HG03342 (cell line): ENCODE data around the gene SFMBT1.
"Not testable (repeated sequence)": the region's sequence is repeated elsewhere in the genome, so short reads cannot be mapped to it uniquely, and the experiment has no call there.

Experiments used
- ATAC-seq: cut with Tn5 transposase; IDR thresholded peaks from one replicate; pipeline ENCODE4 v1.9.1; 2021; ENCODE audit warnings: mild to moderate bottlenecking, moderate library complexity; ENCODE audit not compliant: unreplicated experiment

SFMBT1 gene

GRCh38 chr3:53039376-53039752 is 6.5 kb downstream of the SFMBT1 start:
- no peak for ATAC-seq

DNA sequence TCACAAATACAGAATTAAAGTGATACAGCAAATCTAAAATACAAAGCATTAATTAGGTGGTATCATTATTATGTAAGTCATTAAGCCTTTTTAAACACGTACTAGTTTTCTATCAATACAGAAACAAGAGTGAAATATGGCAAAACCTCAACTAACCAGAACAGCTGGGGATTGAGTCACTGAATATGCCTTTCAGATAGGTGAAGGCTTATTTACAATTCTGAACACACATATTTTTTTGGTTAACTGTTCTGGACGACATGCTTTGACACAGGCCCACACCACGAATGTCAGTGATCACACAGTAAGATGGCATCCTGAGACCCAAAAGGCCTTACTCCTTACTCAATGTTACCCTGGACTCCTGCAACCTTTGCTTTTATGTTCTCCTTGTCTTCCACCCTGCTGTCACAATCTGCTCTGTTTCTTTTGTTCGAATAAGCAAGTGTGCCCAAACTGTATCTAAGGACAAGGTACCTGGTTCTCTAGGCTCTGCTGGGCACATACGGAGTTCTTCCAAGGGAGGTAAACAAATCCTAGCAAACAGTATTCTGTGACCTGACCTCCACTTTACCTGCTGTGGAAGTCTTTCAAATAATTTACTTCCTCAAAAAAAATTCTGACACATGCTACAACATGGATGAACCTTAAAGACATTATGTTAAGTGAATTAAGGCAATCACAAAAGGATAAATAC is 7.0 kb downstream of the SFMBT1 start:
- no peak for ATAC-seq

DNA sequence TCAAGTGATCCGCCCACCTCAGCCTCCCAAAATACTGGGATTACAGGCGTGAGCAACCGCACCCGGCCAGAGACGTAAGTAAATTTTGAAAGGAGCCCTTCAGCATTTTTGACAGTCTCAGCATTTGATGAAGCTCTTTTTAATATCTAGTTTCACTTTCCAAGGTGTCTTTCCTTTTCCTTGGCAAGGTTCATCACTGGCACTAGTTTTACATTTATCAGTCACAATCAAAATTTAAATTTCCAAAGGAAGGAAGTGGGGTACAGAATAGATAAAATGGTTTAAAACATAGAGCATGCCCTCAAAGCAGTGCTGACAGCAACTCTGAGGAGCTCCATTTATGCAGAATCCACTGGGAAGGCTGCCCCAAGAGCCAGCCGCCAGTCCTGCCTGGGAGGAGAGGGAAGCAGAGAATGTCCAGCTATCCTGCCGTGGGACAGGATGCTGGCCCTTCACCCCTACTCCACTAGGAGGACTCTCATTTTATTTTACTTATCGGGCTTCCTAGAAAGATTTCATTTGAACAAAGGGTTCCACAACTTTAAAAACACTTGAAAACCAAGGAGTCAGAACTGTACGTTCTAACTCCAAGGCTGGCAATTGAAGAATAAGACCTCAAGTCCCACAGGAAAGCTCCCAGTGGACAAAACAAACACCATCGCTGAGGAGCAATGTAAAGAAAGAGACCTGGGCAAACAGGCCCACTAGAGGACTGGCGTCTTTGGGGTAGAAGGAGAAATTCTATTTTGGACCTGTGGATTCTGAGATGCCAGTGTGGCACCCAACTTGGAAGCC is 9.9 kb downstream of the SFMBT1 start:
- no peak for ATAC-seq

DNA sequence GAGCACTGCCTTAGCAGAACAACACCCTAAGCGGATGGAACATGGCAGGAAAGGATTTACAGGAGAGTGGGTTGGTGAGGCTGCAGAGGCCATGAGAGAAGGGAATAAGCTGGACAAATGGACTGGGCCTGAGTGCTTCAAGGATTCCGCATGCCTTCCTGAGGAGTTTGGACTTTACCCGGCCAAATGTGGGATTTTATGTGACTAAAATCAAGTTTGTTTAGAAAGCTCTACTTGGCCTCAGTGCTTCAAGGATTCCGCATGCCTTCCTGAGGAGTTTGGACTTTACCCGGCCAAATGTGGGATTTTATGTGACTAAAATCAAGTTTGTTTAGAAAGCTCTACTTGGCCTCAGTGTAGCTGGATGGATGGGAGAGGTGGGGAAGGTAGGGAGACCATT is 10.9 kb downstream of the SFMBT1 start:
- ATAC-seq: not testable (repeated sequence)

GRCh38 chr3:53034411-53034810 is 11.5 kb downstream of the SFMBT1 start:
- not testable (repeated sequence) for ATAC-seq

- ATAC-seq: no peak
Observed at GRCh38 chr3:53032609-53033008, 13.3 kb downstream of the SFMBT1 start.

DNA sequence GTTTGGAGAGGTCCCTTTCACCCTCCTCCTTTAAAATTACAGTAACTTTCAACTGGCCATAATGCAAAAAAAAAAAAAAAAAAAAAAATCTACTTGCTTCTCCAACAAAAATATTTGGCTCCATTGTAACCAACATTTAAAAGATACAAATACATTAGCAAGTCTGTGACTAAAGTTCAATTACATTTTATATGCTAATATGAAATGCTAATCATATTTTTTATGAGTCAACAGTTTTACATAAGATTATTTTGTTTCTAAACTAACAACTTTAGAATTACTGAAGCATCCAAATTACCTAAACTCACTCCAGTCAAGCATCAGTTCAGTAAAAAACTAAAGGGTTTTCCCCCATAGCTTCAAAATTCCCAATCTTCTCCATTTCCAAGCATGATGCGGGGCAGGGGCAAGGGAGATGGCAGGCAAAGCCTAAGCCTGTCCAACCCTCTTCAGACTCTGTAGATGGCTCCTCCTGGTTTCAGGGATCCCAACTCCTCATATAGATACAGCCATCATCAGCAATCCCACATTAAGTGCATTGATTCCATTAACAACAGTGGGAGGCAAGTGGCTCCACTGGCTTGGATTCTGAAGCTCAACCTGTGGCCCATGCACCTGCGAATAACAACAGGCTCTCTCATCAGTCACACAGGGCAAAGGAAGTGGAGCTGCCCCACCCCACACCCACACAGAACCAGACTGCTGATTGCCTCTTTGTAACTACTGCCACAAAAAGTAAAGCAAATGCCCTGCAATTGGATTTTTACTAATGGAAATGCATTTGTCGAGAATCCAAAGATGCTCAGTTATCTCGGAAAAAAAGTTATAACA is 15.0 kb downstream of the SFMBT1 start:
- ATAC-seq: no peak

GRCh38 chr3:53028641-53029040 is 17.2 kb downstream of the SFMBT1 start:
- ATAC-seq: no peak

DNA sequence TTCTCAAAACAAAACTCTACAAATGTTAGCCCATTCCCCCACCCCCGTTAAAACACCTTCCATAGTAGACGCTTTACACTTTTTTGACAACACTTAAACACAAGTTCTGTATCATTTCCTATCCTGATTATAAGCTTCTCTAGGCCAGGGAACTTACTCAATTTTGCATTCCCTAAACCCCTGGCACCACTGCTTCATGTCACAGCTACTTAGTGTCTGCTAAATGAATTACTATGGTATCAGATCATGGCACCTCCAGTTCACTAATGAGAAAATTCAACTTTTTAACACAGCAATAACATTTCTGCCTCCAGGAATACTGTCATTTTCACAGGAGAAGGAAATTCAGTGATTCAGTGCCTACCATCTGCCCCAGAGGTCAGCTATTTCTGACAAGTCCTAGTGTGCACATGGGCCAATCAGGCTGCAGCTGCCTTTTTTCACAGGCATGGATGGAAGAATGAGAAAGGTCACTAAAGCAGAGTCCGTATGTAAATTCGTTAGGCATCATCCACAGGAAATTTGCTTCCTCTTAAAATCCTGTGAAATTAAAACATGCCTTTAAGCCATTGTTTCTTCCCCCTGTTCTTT is 18.5 kb downstream of the SFMBT1 start:
- ATAC-seq: no peak

DNA sequence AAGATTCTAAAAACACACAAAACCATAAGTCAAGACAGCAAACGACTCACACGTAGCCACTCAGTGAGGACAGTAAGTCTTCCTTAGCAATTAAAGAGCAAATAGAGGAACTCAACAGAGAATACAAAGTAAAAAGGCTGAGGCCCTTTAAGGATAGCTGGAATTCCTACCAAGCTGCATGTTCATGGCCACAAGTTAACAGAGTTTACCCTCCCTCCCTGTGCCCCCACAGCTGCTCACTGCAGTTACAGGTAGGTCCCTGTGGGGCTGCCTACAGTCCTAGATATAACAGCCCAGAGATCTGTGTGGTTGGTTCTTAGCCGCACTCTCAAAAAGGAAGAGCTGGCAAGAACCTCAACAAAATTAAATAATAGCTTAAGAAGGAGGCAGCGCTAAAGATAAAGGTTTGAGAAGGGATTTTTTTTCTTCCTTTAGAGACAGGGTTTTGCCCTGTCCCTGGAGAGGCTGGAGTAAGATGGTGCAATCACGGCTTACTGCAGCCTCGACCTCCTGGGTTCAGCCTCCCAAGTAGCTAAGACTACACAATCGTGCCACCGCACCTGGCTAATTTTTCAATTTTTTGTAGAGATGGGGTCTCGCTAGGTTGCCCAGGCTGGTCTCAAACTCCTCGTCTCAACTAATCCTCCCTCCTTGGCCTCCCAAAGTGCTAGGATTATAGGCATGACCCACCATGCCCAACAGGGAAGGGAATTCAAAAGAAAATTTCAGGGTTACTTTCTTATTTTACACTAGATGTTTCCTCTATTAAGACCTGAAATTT is 19.3 kb downstream of the SFMBT1 start:
- no peak for ATAC-seq

DNA sequence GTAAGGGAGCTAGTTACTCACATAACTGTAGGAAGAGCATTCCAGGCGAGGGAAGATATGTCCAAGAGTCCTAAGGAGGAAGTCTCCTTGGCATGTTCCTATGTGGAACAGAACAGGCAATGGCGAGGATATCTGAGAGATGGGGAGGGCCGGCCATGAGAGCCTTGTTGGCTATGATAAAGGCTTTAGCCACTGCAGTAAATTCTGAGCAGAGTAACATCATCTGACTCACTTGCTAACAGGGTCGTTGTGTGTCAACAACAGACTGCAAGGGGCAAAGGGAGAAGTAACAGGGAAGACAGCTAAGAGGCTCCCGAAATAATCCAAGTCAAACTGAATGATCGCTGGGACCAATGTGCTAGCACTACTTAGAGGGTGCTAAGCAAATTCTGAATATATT is 21.6 kb downstream of the SFMBT1 start:
- no peak for ATAC-seq

DNA sequence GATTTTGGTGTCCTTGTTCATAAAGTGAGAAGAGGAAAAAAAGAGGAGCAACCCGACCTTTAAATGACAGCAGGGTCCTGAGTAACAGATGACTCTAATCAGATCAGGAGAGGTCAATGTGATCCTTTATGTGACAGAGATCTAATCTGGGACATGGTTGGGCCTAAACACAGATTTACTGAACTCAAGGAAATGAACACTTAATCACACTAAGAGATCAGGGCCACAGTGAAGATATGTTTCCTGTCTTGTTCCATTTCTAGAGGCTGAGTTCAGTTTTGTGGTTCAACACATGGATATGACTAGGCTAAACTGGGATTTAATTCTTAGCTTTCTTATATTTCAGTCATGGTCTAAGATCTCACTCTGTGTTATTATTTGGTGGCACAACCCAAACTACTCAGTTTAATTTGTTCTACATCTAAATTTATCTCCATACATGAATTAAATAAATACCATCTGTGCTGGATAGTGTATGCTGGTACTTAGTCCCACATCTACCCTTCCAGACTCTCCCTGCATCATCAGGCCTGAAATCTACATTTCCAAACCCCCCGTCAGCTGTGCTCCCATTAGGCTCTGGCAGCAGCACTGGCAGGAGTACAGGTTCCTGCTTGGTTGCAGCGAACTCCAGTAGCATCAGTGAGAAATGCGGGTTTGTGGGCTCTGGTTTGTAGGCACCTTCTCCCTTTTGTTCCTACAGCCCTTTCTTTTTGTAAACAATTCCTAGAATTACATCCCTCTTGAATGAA is 22.6 kb downstream of the SFMBT1 start:
- ATAC-seq: no peak

DNA sequence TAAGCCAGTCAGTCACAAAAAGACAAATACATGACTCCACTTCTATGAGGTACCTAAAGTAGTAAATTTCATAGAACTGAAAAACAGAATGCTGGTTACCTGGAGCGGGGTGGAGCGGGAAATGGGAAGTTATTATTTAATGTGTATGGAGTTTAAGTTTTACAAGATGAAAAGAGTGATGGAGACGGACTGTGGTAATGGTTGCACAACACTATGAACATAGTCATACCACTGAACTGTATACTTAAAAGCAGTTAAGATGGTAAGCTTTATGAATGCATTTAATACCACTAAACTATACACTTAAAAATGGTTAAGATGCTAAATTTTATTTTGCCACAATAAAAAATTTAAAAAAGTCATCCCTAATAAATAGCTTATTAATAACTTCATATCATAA is 23.2 kb downstream of the SFMBT1 start:
- ATAC-seq: no peak

GRCh38 chr3:53016236-53016635 is 29.6 kb downstream of the SFMBT1 start:
- ATAC-seq: no peak

DNA sequence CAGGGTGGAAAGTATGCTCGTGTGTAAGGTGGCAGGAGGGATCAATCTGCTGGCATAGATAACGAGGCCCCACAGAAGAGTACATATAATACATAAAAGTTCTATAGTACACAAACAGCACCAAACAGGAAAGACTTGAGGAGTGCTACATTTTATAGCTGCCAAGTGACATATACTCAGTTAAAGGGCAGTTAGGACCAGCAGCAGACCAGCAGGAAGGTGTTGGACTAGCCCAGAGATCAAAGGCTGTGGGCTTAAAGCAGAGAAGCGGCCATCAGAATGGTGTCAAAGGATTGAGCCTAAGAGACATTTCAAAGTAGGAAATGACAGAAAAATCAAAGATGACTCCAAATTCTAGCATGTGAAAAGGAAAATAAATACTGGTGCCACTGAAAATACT is 34.5 kb downstream of the SFMBT1 start:
- no peak for ATAC-seq

DNA sequence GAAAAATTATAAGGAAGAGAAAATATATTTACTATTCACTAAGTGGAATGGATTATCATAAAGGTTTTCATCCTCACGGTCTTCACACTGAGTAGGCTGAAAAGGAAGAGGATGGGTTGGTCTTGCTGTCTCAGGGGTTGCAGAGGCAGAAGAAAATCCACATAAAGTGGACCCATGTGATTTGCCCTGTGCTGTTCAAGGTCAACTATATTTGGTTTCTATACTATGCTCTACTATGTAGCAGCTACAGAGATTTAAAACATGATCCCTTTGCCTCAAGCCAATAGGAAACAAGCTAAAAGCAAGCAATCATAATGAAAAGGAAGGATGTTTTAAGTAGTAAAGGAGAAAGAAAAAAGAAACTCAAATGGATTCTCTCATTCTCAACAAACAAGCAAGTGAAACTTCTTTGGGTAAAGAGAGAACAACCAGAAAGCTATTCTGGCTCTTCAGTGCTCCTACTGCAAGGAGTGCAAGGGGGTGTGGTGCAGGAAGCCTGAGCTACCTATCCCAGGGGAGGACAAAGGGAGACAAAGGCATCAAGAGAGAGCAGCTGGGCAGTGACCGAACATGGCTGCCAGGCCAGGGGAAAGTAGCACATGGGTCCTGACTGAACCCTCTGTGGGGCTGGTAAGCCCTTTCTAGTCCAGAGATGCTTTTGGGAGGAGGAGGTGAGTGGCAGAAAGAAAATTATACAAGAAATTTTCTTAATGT is 35.9 kb downstream of the SFMBT1 start:
- no peak for ATAC-seq

GRCh38 chr3:53008932-53009331 is 36.9 kb downstream of the SFMBT1 start:
- ATAC-seq: no peak

- ATAC-seq: no peak
Observed at GRCh38 chr3:53005854-53006513, 39.9 kb downstream of the SFMBT1 start.

GRCh38 chr3:53005338-53005737 is 40.5 kb downstream of the SFMBT1 start:
- ATAC-seq: no peak
